ENCODE measurements around the gene ENO3. TPM values are rescaled to one million over a fixed set of nuclear protein-coding genes. Genes with fewer than 3 reads are reported as not detected.

Gene ENO3
- total RNA-seq, 1 donor from 2014 or later: 4,089 TPM

DNA sequence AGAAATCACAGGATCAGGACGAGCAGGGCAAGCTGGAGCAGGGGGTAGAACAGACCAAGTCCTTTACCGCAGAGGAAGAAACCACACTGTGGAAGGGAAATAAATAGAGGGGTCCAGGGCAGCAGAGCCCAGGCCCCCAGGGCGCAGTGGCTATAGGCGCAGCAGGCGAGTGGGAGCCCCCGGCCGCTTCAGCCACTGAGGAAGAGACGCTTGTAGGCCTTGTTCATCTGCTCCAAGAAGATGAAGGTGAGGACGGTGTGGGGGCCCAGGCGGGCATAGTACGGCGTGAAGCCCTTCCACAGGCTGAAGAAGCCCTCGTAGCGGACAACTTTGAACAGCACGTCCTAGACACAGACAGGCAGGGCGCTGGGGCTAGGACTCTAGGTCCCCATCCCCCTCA, 13.4 kb upstream of the ENO3 start:
- DNase-seq: no peak

DNA sequence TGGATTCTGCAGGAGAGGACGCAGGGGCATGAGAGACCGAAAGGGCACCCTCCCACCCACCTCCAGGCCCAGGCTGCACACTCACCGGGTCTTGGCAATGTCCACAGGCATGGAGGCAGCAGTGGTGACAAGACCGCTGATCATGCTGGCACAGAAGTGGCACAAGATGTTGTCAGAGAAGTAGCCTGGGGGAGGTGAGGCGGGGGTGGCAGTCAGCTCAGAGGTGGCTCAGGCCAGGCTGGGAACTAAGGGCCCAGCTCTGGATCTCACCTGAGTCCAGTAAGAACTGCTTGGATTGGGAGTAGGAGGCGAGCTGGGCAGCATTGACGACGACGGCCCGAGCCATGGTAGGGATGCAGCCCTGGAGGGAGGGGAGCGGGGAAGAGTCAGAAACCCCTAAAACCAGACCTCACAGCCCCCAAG, 12.8 kb upstream of the ENO3 start:
- no peak for DNase-seq

DNA sequence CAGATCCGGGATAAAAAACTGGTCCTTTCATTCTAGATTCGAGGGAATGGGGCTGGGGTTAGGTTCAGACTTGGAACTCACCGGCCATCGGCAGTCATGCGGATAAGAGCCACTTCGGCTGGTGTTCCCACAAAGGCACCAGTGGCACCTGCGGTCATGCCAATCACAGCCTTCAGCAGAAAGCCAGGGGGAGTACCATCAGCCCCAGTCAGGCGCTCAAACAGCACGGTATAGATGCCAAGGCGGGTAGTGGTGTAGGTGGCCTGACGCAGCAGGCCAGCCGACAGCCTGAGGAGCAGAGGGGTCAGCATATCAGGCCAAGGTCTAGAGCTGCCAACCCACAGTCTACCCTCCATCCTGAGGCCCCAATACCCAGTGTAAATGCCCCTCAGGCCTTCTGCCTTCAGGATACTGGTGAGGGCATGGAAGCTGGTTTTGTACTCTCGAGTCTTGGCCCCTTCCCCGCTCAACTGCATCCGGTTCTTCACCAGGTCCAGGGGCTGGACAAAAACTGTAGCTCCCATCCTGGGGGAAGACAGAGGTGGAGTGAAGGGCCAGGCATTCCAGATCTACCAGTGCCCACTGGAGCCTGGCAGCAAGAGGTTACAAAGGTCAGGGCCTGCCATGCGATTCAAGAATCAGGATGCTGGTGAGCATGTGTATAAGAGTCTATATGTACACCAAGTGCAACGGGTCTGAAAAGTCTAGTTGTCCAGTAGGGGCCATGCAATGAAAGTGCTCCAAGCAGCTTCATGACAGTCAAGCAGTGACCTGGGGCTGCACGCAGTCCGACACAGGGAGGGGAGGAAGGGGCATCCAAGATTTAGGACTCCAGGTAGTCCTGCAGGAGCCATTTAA, 12.0 kb upstream of the ENO3 start:
- no peak for DNase-seq

DNA sequence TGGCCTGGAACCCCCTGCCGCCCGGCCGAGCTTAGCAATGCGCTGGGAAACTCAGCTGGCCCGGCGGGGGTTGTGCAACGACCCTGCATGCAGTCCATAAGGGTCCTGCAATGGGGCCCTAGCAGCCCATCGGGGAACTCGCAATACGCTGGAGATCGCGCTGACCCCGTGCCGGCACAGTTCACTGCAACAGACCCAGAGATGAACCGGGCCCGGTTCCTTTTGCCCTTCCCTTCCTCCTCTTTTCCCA, 11.4 kb upstream of the ENO3 start:
- no peak for DNase-seq

DNA sequence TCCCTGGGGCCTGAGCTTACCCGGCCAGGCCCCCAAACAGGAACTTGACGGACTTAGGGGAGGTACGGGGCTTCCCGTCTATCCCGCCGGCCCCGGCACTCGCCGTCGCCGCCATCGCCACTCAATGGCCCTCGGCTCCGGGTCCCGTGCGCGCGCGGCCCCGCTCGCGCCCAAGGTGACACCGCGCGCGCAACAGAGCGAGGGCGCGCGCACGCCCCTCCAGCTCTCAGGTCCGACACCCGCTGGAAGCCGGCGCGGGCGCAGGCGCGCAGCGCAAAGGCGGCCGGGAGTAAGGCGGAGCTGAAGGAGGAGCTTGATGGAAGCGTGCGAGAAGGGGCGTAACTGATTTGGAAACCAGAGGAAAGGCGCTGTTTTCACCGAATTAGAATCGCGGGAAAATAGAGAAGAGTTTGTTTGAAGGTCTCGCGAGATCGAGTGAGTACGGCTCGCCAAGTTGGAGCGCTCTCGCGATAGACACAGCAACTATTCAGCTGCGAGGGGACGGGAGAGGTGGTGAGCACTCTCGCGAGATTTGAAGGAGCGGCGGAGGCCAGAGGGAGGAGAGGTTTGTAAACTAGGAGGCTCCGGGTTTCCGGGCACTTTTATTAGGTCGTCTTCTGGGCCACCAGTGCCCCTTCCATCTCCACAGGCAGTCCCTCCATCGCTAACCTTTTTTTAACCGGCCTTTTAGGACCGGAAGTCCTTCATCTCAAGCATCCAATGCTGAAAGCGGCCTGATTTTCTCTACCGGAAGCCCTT, 10.9 kb upstream of the ENO3 start, which contains the start of the genes RNF167 and SLC25A11:
Gene RNF167, plus strand, starts transcription at position 473 of the 759 bp plus-strand sequence. CDS start 642 bp downstream, outside the sequence.
Gene SLC25A11, minus strand, starts transcription at position 251 of the 759 bp plus-strand sequence. Its CDS starts 136 bp downstream, at position 115.
- DNase-seq: peak; percentile 100

DNA sequence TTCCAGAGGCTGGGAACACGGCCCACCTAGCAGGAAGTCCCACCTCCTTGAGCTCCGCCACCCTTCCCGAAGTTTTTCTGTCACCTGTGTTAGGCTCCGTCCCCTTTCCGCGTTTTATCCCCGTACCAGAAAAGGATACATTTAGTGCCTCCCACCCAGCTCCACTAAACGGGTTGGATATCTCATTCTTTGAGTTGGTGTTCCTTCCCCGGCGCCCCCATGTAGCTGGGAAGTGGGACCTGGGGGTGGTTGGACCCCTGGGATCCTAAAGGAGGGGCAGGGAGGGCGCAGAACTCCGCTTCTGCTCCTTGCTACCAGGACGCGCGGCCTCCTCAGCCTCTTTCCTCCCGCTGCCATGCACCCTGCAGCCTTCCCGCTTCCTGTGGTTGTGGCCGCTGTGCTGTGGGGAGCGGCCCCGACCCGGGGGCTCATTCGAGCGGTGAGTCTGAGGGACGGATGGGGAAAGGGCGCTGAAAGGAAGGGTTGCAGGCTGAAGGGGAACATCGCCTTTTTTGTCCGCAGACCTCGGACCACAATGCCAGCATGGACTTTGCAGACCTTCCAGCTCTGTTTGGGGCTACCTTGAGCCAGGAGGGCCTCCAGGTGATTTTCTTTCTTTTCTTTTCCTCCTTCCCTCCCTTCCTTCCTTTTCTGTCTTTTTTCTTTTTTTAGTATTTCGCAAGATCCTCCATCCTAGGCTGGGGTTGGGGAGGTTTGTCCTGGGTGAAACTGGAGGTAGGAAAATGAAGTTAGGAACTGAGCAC, 10.2 kb upstream of the ENO3 start:
- DNase-seq: no peak

DNA sequence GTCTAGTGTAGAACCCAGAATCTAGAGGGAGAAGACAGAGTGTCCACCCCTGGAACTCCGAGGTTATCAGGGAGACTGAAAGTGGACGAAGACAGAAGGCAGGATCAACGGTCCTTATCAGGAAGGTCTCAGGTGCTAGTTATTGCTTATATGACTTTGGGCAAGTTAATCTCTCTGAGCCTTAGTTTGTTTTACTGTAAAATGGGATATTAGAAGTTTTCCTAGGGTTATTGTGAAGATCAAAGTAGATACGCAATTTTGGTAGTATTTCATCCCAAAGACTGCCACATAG, 9.7 kb upstream of the ENO3 start:
- no peak for DNase-seq

DNA sequence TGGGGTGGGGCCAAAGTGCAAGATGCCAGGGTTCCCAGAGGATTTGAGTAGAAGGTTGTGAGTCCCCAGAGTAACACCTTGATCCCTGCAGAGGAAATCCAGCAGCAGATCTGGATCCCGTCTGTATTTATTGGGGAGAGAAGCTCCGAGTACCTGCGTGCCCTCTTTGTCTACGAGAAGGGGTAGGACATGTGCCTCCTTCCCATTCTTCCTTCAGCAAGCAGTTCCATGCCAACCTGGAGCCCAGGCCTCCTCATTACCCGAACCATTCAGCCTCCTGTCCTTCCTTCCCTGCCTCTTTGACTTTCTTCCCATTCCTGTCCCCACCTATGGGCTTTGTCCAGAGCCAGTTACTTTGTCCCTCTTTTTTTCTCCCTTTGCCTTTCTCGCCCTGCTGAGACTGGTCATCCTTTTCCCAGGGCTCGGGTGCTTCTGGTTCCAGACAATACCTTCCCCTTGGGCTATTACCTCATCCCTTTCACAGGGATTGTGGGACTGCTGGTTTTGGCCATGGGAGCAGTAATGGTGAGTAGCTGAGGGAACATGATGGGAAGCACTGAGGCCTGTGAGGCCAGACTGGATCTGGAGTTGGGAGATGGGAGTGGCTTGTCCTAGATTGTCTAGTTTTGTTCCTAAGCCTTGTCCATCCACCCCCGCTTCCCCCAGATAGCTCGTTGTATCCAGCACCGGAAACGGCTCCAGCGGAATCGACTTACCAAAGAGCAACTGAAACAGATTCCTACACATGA, 8.0 kb upstream of the ENO3 start:
- DNase-seq: no peak

DNA sequence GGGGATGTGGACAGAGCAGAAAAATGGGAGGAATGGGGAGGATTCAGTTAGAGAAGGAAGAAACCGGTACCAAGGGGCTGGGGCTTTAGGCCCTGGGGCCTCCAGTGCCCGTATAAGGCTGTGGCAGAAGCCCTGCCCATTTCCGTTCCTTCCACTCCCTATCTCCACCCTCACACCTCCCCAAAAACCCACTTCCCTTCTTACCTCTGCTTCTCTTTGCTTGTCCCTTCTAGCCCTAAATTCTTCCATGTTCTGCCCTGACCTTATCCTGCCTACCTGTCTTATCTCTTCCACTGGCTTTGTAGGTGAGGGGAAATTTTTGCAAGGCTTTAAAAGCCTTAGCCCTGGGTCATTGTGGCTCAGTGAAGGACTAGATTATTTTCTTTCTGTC, 6.8 kb upstream of the ENO3 start:
- DNase-seq: no peak

DNA sequence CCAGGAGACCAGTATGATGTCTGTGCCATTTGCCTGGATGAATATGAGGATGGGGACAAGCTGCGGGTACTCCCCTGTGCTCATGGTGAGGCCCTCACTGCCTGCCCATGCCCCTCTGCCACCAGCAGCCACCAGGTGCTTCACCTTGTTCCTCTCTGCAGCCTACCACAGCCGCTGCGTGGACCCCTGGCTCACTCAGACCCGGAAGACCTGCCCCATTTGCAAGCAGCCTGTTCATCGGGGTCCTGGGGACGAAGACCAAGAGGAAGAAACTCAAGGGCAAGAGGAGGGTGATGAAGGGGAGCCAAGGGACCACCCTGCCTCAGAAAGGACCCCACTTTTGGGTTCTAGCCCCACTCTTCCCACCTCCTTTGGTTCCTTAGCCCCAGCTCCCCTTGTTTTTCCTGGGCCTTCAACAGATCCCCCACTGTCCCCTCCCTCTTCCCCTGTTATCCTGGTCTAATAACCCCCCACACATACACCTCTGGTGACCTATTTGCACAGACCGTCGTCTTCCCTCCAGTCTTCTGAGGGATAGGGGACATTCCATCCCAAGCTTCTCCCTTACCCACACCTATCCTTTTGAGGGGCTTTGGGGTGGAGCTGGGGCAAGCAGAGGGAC, 6.3 kb upstream of the ENO3 start:
- DNase-seq: no peak

DNA sequence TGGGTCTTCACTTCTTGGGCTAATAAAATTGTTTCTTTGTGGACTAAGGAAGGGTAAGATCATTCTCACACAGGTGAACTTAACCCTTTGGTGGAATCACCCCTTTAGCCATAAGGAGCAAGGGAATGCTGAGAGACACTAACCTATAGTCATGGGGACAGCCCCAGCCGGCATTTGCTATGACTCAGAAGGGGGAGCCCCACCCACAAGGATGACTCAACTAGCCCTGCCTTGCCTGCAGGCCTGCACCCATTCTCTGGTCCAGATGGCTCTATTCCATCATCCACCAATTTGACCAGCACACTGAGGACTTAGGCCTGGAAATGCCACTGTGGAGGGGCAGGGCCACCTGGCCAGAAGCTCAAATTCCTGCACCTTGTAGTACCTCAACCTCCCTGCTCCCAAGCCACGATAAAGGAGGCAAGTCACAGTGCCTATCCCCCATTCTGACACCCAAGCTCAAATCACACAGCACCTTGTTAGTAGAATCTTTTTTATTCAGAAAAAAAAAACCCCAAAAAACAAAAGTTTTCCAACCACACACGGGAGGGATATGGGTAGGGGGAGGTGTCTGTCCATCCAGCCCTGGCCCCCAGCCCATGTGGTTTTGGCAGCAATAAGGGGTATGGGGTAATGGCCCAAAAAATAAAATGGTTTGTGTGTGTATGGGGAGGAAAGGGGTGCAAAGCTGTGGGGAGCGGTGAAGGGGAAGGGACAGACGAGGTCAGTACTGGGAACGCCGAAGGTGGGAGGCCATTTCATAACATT, 5.6 kb upstream of the ENO3 start:
- DNase-seq: peak; percentile 53

DNA sequence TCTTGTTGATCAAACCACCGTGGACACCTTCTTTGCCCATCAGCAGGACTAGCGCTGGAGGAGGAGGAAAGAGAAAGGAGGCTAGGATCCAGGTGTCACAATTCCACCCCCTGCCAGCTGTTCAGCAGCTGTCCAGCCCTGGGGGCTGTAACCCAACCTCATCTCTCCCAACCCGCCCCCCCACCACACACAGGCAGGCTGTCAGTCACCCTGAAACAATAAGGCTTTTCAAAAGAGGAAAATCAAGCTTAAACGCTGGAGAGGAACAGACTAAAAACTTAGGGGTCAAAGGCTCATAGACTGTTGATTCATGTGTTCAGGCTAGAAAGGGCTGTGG, 5.0 kb upstream of the ENO3 start:
- peak; percentile 70 for DNase-seq

DNA sequence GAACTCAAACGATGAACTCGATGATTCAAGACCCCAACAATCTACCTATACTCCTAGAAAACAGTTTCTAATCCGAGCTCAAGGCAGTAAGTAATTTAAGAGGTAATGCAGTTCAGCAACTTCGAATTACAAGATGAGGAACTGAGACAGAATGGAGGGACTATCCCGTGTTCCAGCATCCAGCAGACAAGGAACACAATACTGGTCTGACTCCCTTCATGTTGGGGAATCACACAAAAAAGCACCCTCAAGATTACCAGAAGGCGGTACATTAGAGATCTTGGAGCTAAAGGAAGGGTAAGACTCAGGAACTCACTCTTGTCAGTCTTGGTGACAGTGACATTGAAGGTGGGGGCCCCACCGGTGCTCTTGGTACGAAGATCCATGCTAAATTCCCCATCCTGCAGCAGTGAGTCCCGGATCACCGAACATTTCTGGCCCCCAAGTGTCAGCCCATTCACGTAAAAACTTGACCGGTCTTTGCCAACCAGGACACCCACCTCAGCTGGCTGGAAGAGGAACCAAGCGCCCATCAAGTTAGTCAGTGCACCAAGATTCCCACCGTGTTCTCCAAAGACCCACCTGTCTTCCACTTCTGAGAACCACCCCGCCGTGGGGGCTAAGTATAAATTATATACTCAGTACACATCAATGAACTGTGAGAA, 4.5 kb upstream of the ENO3 start:
- no peak for DNase-seq

DNA sequence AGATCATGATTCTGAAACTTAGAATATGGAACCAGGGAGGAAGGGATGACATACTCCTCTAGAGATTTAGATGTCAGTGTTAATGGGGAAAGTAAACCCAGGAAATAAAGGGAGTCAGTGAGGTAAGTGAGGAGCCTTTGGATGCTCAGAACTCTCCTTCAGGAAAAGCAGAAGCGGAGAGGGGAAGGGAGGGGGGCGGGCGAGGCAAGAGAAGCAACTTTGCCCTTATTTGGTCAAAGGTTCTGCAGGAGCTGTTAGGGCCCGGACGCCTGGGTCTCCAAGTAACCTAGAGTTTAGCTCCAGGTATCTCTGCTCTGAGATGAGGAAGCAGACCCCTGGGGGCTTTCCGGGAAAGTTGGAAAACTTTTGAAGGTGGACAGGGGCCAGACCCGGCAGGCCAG, 3.9 kb upstream of the ENO3 start:
- DNase-seq: no peak

DNA sequence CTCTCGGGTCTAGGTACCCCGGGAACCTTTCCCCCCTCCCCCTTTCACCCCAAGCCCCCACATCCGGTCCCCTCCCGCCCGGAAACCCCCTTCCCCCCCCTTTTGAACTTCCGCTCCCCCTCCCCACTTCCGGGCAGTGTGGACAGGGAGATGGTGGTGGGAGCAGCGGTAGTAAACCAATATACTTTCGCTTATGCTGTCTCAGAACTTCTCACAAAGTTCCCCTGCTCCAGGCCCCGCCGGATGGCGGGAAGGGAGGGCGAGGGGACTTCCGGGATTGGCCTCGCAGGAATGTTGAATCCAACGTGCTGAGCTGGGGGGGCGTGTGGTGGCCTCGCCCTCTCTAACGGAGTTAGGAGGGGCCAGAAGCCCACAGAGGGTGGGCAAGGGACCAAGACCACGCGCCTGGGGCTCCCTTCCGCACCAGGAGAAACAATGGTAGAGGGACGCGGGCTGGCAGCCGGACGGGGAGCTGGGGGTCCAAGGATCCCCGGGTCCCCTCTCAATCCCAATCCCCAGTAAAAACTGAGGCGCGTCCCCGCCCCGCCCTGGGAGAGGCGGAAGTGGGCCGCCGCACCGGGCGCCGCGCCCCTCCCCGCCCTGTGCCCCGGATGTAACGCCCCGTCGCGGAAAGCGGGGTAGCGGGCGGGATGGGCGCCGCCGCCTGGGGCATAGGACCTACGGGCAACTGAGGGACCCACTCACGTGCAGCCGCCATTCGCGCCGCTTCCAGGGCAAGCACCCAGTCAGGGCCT, 3.3 kb upstream of the ENO3 start:
- peak; percentile 79 for DNase-seq

DNA sequence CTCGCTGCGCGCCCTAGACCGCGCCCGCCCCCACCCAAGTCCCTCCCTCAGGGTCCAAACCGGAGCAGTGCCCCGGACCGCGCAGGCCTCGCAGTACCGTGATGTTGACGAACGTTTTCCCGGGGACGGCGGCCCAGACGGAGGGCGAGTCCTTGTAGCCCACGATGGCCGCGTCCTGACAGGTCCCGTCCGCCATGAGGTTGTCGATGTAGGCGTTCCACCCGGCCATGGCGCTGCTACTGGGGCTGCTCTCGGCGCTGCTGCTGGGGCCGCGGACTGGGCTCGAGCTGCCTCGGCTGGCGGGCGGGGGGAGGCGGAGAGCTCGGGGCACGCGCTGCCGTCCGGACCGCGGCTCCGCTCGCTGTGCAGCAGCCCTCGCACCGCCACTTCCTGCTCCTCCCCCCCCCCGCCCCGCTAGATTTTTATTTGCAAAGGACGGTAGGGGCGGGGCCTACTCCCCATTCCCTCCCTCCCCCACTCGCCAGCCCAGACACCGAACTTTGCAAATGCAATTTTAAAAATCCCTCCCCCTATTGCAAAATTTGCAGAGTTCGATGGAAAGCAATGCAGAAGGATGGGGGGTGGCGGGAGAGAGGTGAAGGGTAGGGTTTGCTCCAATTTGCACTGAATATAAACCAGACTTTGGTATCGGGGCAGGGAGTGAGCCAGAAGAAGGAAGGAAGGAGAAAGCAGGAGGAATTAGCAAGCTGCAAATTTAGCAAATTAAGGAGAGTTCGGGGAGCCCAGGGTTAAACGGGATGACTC, 2.6 kb upstream of the ENO3 start, which contains the start of gene PFN1:
Gene PFN1, minus strand, starts transcription at position 365 of the 765 bp plus-strand sequence. Its CDS starts 136 bp downstream, at position 229.
- peak; percentile 96 for DNase-seq

DNA sequence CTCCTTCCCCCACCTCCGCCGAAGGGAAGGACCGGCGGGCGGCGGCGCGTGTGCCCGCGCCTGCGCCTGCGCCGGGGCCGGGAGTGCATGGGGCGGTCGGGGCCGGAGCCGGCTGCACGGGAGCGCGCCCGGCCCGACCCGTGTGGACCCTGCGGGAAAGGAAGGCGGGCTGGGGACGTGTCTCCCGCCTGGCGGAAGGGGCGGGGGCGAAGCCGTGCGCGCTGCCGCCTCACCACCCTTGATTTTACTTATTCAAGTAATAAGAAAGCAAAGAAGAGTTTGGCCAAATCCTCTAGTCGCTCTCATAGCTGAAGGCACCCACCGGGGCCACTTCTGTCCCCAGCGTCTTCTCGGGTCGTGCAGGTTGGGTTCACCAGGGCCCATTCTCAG, 2.0 kb upstream of the ENO3 start:
- peak; percentile 95 for DNase-seq

DNA sequence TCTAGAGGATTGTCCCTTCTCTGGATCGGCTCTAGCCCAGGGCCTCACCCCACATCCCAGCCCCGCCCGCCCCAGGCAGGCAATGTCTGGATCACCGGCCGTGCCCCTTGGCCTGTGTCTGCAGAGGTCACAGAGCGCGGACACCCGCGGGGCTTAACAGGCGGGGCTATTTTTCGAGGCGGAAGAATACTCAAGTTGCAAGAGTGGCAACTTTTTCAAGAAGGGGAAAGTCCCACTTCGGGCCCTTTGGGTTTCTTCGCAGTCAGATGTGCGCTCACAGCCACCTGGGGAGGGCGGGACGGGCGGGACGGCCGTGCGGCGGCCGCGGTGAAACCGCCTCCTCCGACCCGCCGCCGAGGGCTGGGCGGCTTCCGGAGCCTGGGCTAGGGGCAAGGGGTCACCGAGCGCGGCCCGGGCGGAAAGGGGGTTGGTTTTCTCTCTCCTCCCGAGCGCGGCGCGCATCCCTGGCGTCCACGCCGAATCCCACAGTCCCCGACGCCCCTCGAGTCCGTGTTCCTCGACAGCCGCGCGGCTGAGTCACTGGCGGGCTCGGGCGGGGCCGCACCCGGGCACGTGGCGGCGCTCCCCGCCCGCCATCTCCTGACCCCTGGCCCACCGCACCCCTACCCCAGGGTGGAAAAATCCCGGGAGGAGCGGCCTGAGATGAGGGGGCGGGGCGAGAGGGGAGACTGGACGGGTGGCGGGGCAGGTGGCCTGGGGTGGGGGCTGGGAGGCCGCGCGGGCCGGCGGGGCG, 1.4 kb upstream of the ENO3 start:
- peak; percentile 81 for DNase-seq
